ENCODE results near the gene RBP5. TPM values are rescaled to one million over a fixed set of nuclear protein-coding genes. Genes with fewer than 3 reads are reported as not detected.
A peak's percentile ranks its signal among the peaks of the same experiment; 100 is the strongest.

RBP5 gene
- total RNA-seq, 2 donors from 2014 or later = not detected

- H3K27ac Mint-ChIP-seq = peak overlapping the region in 1 of 2 donors; percentile 84
- H3K9me3 Mint-ChIP-seq = no peaks in the 10 kb centered on the region
- ATAC-seq = no peak
- no peaks in the 10 kb centered on the region for H3K36me3 Mint-ChIP-seq
- DNase-seq (ENCODE audit: low spot score in 2 of 2) = no peak
These were observed 5.9 kb upstream of the RBP5 start for GRCh38 chr12:7134396-7135166.

- peak; percentile 24 to 56 for ATAC-seq
- no peaks in the 10 kb centered on the region for H3K9me3 Mint-ChIP-seq
- DNase-seq (ENCODE audit: low spot score in 2 of 2) = no peak
- peak overlapping the region; percentile 45 to 67 for H3K27ac Mint-ChIP-seq
- H3K36me3 Mint-ChIP-seq = no peaks in the 10 kb centered on the region
These were observed 2.8 kb upstream of the RBP5 start for GRCh38 chr12:7131502-7131866.

GRCh38 chr12:7130701-7131501, 2.2 kb upstream of the RBP5 start:
- ATAC-seq = peak; percentile 36 to 54
- no peaks in the 10 kb centered on the region for H3K9me3 Mint-ChIP-seq
- H3K27ac Mint-ChIP-seq = peak overlapping the region; percentile 45 to 96
- peak in 1 of 2 donors; percentile 54 for DNase-seq (ENCODE audit: low spot score in 2 of 2)
- no peaks in the 10 kb centered on the region for H3K36me3 Mint-ChIP-seq

- DNase-seq (ENCODE audit: low spot score in 2 of 2) (peak; percentile 77 to 89), ATAC-seq (peak; percentile 77 to 92)
- Mint-ChIP-seq H3K27ac (peak within 1 kb of the TSS; percentile 45 to 96), H3K36me3 (no peaks in the 10 kb centered on the region), H3K9me3 (no peaks in the 10 kb centered on the region)
These were observed 1.4 kb upstream of the RBP5 start, which contains the start of gene CLSTN3 for GRCh38 chr12:7129872-7130691. CLSTN3 (plus strand) TSS chr12:7130371; CDS start chr12:7130649, 278 bp downstream.

GRCh38 chr12:7129287-7129871, 690 bp upstream of the RBP5 start:
- Mint-ChIP-seq H3K27ac (no peak overlapping the region), H3K9me3 (no peaks in the 10 kb centered on the region), H3K36me3 (no peaks in the 10 kb centered on the region)
- ATAC-seq (no peak), DNase-seq (ENCODE audit: low spot score in 2 of 2) (peak in 1 of 2 donors; percentile 37)

GRCh38 chr12:7127916-7128626, 618 bp downstream of the RBP5 start:
- ATAC-seq (no peak), DNase-seq (ENCODE audit: low spot score in 2 of 2) (peak in 1 of 2 donors; percentile 33)
- H3K27ac Mint-ChIP-seq = no peak overlapping the region
- H3K36me3 Mint-ChIP-seq = no peaks in the 10 kb centered on the region
- no peaks in the 10 kb centered on the region for H3K9me3 Mint-ChIP-seq

GRCh38 chr12:7125632-7126227, 3.0 kb downstream of the RBP5 start:
- Mint-ChIP-seq H3K27ac (no peak overlapping the region), H3K36me3 (no peaks in the 10 kb centered on the region), H3K9me3 (no peaks in the 10 kb centered on the region)
- ATAC-seq (no peak), DNase-seq (ENCODE audit: low spot score in 2 of 2) (no peak)

GRCh38 chr12:7123806-7124522, 4.7 kb downstream of the RBP5 start:
- H3K36me3 Mint-ChIP-seq = no peaks in the 10 kb centered on the region
- H3K27ac Mint-ChIP-seq = no peak overlapping the region
- DNase-seq (ENCODE audit: low spot score in 2 of 2) (peak in 1 of 2 donors; percentile 44), ATAC-seq (no peak)
- H3K9me3 Mint-ChIP-seq = no peaks in the 10 kb centered on the region

GRCh38 chr12:7122811-7123769, 5.6 kb downstream of the RBP5 start:
- DNase-seq (ENCODE audit: low spot score in 2 of 2) (peak in 1 of 2 donors; percentile 2), ATAC-seq (no peak)
- H3K9me3 Mint-ChIP-seq = no peaks in the 10 kb centered on the region
- H3K27ac Mint-ChIP-seq = peak overlapping the region in 1 of 2 donors; percentile 17
- no peaks in the 10 kb centered on the region for H3K36me3 Mint-ChIP-seq

GRCh38 chr12:7121324-7121723, 7.4 kb downstream of the RBP5 start:
- ATAC-seq = no peak
- H3K36me3 Mint-ChIP-seq = no peaks in the 10 kb centered on the region
- peak in 1 of 2 donors; percentile 51 for DNase-seq (ENCODE audit: low spot score in 2 of 2)
- H3K9me3 Mint-ChIP-seq = no peaks in the 10 kb centered on the region
- H3K27ac Mint-ChIP-seq = no peak overlapping the region

- ATAC-seq = no peak
- H3K36me3 Mint-ChIP-seq = peaks cover 0 to 5% of the 10 kb centered on the region in 2 donors
- no peaks in the 10 kb centered on the region for H3K9me3 Mint-ChIP-seq
- peak in 1 of 2 donors; percentile 41 for DNase-seq (ENCODE audit: low spot score in 2 of 2)
- H3K27ac Mint-ChIP-seq = no peak overlapping the region
These were observed 8.5 kb downstream of the RBP5 start for GRCh38 chr12:7120166-7120565.

GRCh38 chr12:7118881-7119280, 9.8 kb downstream of the RBP5 start:
- Mint-ChIP-seq H3K27ac (no peak overlapping the region), H3K36me3 (peaks cover 5% of the 10 kb centered on the region in 2 donors), H3K9me3 (no peaks in the 10 kb centered on the region)
- no peak for ATAC-seq
- DNase-seq (ENCODE audit: low spot score in 2 of 2) = peak in 1 of 2 donors; percentile 33

- H3K9me3 Mint-ChIP-seq = no peaks in the 10 kb centered on the region
- peaks cover 9 to 10% of the 10 kb centered on the region in 2 donors for H3K36me3 Mint-ChIP-seq
- no peak overlapping the region for H3K27ac Mint-ChIP-seq
- DNase-seq (ENCODE audit: low spot score in 2 of 2) = peak in 1 of 2 donors; percentile 39
- no peak for ATAC-seq
These were observed 11.0 kb downstream of the RBP5 start for GRCh38 chr12:7117670-7118069.

- no peaks in the 10 kb centered on the region for H3K9me3 Mint-ChIP-seq
- peaks cover 9 to 10% of the 10 kb centered on the region in 2 donors for H3K36me3 Mint-ChIP-seq
- DNase-seq (ENCODE audit: low spot score in 2 of 2) (peak in 1 of 2 donors; percentile 9), ATAC-seq (no peak)
- no peak overlapping the region for H3K27ac Mint-ChIP-seq
These were observed 11.8 kb downstream of the RBP5 start for GRCh38 chr12:7116916-7117315.

All from activated naive CD4-positive, alpha-beta T cell treated with anti-CD3 and anti-CD28 coated beads, Interleukin-2, amount 50 U/mL, for 72 hours (primary cell).